GM12878 (cell line): ENCODE measurements around the gene TMTC1. TPM values are rescaled to one million over a fixed set of nuclear protein-coding genes. Genes with fewer than 3 reads are reported as not detected.

Source experiments
- ATAC-seq: fragments of 200-7000 bp; cut with Tn5 transposase; 3 replicates; pipeline ENCODE4 v1.9.1; 2020; ENCODE audit warnings: mild to moderate bottlenecking, moderate library complexity
- BruUV-seq: library from RNA; stranded (reverse); fragments of 400-500 nt; replicated peaks from 2 replicates; lab custom pipeline; 2021; lab: Mats Ljungman, UMichigan
- CTCF ChIA-PET: fragments of 300-600 bp; sonication (Branson Sonifier 250); formaldehyde crosslinking; extraction: SDS; loops from one replicate; lab custom pipeline; 2021; ENCODE audit warnings: inconsistent platforms; lab: Yijun Ruan, JAX
- POLR2A ChIA-PET: fragments of 350-600 bp; formaldehyde crosslinking; extraction: SDS; loops from one replicate; lab custom pipeline; 2021; ENCODE audit warnings: inconsistent platforms; lab: Charles Lee
- RAD21 ChIA-PET: fragments of 300-600 bp; sonication (Branson Sonifier 250); formaldehyde crosslinking; loops from one replicate; lab custom pipeline; 2023; ENCODE audit warnings: antibody characterized with exemption; ENCODE audit not compliant: unreplicated experiment; lab: Charles Lee
- SMC1A ChIA-PET: fragments of 300-600 bp; sonication (Branson Sonifier 250); formaldehyde crosslinking; loops from one replicate; lab custom pipeline; 2023; ENCODE audit not compliant: unreplicated experiment, uncharacterized antibody; lab: Charles Lee
- DNase-seq: peaks from one replicate; pipeline ENCODE4 v3.0.0-alpha.2; 2011; ENCODE audit warnings: low read depth, low spot score
- FAIRE-seq: peaks from 3 replicates; lab custom pipeline; 2011; peaks lifted over from hg19 to GRCh38; lab: Jason Lieb, UNC
- H2AFZ ChIP-seq: 2 replicates; pipeline ENCODE4 v1.6.0; 2011; ENCODE audit warnings: low read depth, low read length, control low read depth; ENCODE audit not compliant: control insufficient read depth
- H3K27ac ChIP-seq: 2 replicates; pipeline ENCODE4 v1.5.1; 2011; ENCODE audit warnings: control low read depth; ENCODE audit not compliant: control insufficient read depth, insufficient read depth
- H3K27me3 ChIP-seq, 2 experiments: replicated peaks in 1 of 2; 2 replicates each; pipeline versions ENCODE4 v1.6.0 to v1.6.1; 2011; ENCODE audit warnings: low read length in 1 of 2; ENCODE audit not compliant: control insufficient read depth in 2 of 2, insufficient read depth in 2 of 2
- H3K36me3 ChIP-seq, 2 experiments: 2 replicates each; pipeline ENCODE4 v1.5.1; 2011; ENCODE audit warnings: low read length in 1 of 2; ENCODE audit not compliant: control insufficient read depth in 2 of 2, insufficient read depth in 2 of 2
- H3K4me1 ChIP-seq: 2 replicates; pipeline ENCODE4 v1.6.1; 2011; ENCODE audit warnings: mild to moderate bottlenecking, low read length, moderate library complexity, mixed read lengths; ENCODE audit not compliant: control insufficient read depth, insufficient read depth
- H3K4me2 ChIP-seq: 2 replicates; pipeline ENCODE4 v1.6.0; 2011; ENCODE audit warnings: control low read depth; ENCODE audit not compliant: control insufficient read depth, insufficient read depth
- H3K4me3 ChIP-seq: fragments of 200-600 bp; sonication (generic); 2 replicates; pipeline ENCODE4 v1.5.1; 2016
- H3K79me2 ChIP-seq: 2 replicates; pipeline ENCODE4 v1.6.0; 2011; ENCODE audit warnings: low read length; ENCODE audit not compliant: control insufficient read depth, insufficient read depth
- H3K9ac ChIP-seq: 2 replicates; pipeline ENCODE4 v1.8.0; 2011; ENCODE audit warnings: low read length, control low read depth, mixed read lengths; ENCODE audit not compliant: control insufficient read depth, insufficient read depth
- H3K9me3 ChIP-seq: replicated peaks from 3 replicates; pipeline ENCODE4 v1.5.1; 2011; ENCODE audit warnings: mild to moderate bottlenecking, low read length; ENCODE audit not compliant: control insufficient read depth, insufficient read depth
- H4K20me1 ChIP-seq: 2 replicates; pipeline ENCODE4 v1.6.0; 2011; ENCODE audit not compliant: control insufficient read depth, insufficient read depth
- BRCA1 ChIP-seq: IDR thresholded peaks from 2 replicates; pipeline ENCODE4 v1.6.1; 2011; ENCODE audit warnings: low read depth, low read length, improper control_type of control experiment
- HSF1 ChIP-seq: fragments of 150-350 bp; IDR thresholded peaks from 2 replicates; pipeline ENCODE4 v1.6.1; 2014; ENCODE audit warnings: mild to moderate bottlenecking, low read depth, low read length
- IKZF2 ChIP-seq, 2 experiments: fragments of 450-650 bp; IDR thresholded peaks; 2 replicates each; pipeline ENCODE4 v1.6.1; 2017; ENCODE audit warnings: mild to moderate bottlenecking in 2 of 2, moderate library complexity in 2 of 2
- SIX5 ChIP-seq: IDR thresholded peaks from 2 replicates; pipeline ENCODE4 v1.6.1; 2011; ENCODE audit warnings: mild to moderate bottlenecking, low read depth, low read length, moderate library complexity; ENCODE audit not compliant: severe bottlenecking
- SREBF1 ChIP-seq: IDR thresholded peaks from 2 replicates; pipeline ENCODE4 v1.6.1; 2012; ENCODE audit warnings: mild to moderate bottlenecking, low read length
- SREBF2 ChIP-seq: IDR thresholded peaks from 2 replicates; pipeline ENCODE4 v1.6.1; 2012; ENCODE audit warnings: mild to moderate bottlenecking, low read length
- USF2 ChIP-seq: IDR thresholded peaks from 2 replicates; pipeline ENCODE4 v1.6.1; 2011; ENCODE audit warnings: low read depth, low read length, improper control_type of control experiment, borderline replicate concordance
- ZNF24 ChIP-seq: fragments of 450-650 bp; IDR thresholded peaks from 2 replicates; pipeline ENCODE4 v1.6.1; 2017; ENCODE audit warnings: antibody characterized with exemption, mild to moderate bottlenecking
- WGBS: methylation state at CpG from one replicate; pipeline ENCODE4 v1.1.6; 2016; ENCODE audit warnings: low lambda C conversion rate; ENCODE audit not compliant: insufficient replicate concordance, insufficient coverage; ENCODE audit errors: missing lambda C conversion rate; 5-methylcytosine and 5-hydroxymethylcytosine counted together
- in situ Hi-C: fragments of 300-500 bp; cut with MboI; formaldehyde crosslinking; loops from 9 replicates; pipeline ENCODE4 v1.14.3; 2018; ENCODE audit warnings: mixed read lengths
- intact Hi-C: fragments of 100-400 bp; cut with micrococcal nuclease; formaldehyde crosslinking; loops from one replicate; pipeline ENCODE4 v1.14.2; 2022; ENCODE audit not compliant: unreplicated experiment
- polyA plus RNA-seq, 11 experiments: library from polyadenylated mRNA; depleted of rRNA in 4 of 11; unstranded in 6 of 11; stranded (reverse) in 5 of 11; fragments of >200 nt; fragmentation: Nextera tagmentation in 4 of 11; fragmentation: Illumina TruSeq in 1 of 11; extraction: Ambion mirVana in 4 of 11; extraction: Trizol in 1 of 11; gene quantifications; 1 replicate in 1 of 11; 2 replicates in 10 of 11; pipeline versions ENCODE4 v1.2.1 to v1.2.3, GENCODE V29; 2011 to 2016; ENCODE audit warnings: inconsistent platforms in 2 of 11, missing spikeins in 2 of 11, low read depth in 1 of 11
- total RNA-seq, 4 experiments: library from RNA; depleted of rRNA in 3 of 4; stranded (reverse); fragments of >200 nt in 3 of 4; fragmentation: Illumina TruSeq in 1 of 4; extraction: Trizol in 1 of 4; gene quantifications; 2 replicates each; pipeline versions ENCODE4 v1.2.1 to v1.2.3, GENCODE V29; 2013 to 2021
- TF ChIP-seq, protein P1 (sequence below): IDR thresholded peaks from 2 replicates; pipeline ENCODE4 v1.6.1; 2011; ENCODE audit warnings: borderline replicate concordance, low read depth, mild to moderate bottlenecking, moderate library complexity, low read length; ENCODE audit not compliant: insufficient read depth, poor library complexity, severe bottlenecking
- TF ChIP-seq, protein P2 (sequence below): fragments of 450-650 bp; IDR thresholded peaks from 2 replicates; pipeline ENCODE4 v1.6.1; 2016; ENCODE audit warnings: mild to moderate bottlenecking
- TF ChIP-seq, protein P3 (sequence below): fragments of 450-650 bp; formaldehyde crosslinking; IDR thresholded peaks from 2 replicates; pipeline ENCODE4 v1.4.0; 2022; ENCODE audit warnings: mild to moderate bottlenecking, moderate library complexity
- TF ChIP-seq, protein P4 (sequence below): fragments of 450-650 bp; IDR thresholded peaks from 2 replicates; pipeline ENCODE4 v1.6.1; 2018; ENCODE audit warnings: borderline replicate concordance, mild to moderate bottlenecking; ENCODE audit not compliant: partially characterized antibody

TMTC1 gene
- total and polyA plus RNA-seq, 10 of the 15 experiments (the other 5 are each of a cell fraction or from before 2014, with no cell fraction given): 0.10 to 20.9 (median 0.57) TPM

GRCh38 chr12:29744365-29744764 is 39.4 kb downstream of the TMTC1 start:
- H3K9me3 ChIP-seq: no peaks in the 10 kb centered on the region
- in situ Hi-C loops (no loop called here), intact Hi-C loops (no loop called here)
- H3K79me2 ChIP-seq: no peaks in the 10 kb centered on the region
- H3K27ac ChIP-seq: no peak overlapping the region
- H3K4me3 ChIP-seq: no peak overlapping the region
- H4K20me1 ChIP-seq: no peaks in the 10 kb centered on the region
- no peaks in the 10 kb centered on the region for H3K4me1 ChIP-seq
- ChIA-PET SMC1A (interaction anchor here (0.7 to 4.3 kb wide), 12 partner anchors 11 to 169 kb away, joined by 3 to 26 read pairs (median 4); no protein-coding TSS in a partner anchor), POLR2A (interaction anchor here (0.8 to 2.9 kb wide), 6 partner anchors 10 to 191 kb away, joined by 3 to 7 read pairs (median 4); no protein-coding TSS in a partner anchor), CTCF (interaction anchor here (0.7 to 1.6 kb wide), 7 partner anchors 11 to 191 kb away, joined by 3 to 7 read pairs (median 3); no protein-coding TSS in a partner anchor), RAD21 (interaction anchor here (0.8 to 3.1 kb wide), 10 partner anchors 9 to 201 kb away, joined by 3 to 9 read pairs (median 3); no protein-coding TSS in a partner anchor)
- H3K27me3 ChIP-seq: no peaks in the 10 kb centered on the region
- FAIRE-seq: no peak
- no peak overlapping the region for H3K4me2 ChIP-seq
- DNase-seq: no peak
- no TSS peak for BruUV-seq
- no peak overlapping the region for H3K9ac ChIP-seq
- H2AFZ ChIP-seq: no peak overlapping the region
- peak; percentile 33; the same call in 1 of the 3 replicates for ATAC-seq
- WGBS: 17% methylated on average over 1 of the region's 1 CpG
- no peaks in the 10 kb centered on the region for H3K36me3 ChIP-seq
- TF ChIP-seq SREBF2 (no peak), HSF1 (no peak), BRCA1 (no peak), ZNF24 (no peak), SREBF1 (no peak), SIX5 (no peak), USF2 (no peak), IKZF2 (IDR thresholded peaks at IDR 0.05) (no peak)
- TF ChIP-seq, protein P1, sequence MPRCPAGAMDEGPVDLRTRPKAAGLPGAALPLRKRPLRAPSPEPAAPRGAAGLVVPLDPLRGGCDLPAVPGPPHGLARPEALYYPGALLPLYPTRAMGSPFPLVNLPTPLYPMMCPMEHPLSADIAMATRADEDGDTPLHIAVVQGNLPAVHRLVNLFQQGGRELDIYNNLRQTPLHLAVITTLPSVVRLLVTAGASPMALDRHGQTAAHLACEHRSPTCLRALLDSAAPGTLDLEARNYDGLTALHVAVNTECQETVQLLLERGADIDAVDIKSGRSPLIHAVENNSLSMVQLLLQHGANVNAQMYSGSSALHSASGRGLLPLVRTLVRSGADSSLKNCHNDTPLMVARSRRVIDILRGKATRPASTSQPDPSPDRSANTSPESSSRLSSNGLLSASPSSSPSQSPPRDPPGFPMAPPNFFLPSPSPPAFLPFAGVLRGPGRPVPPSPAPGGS: no peak
- TF ChIP-seq, protein P2, sequence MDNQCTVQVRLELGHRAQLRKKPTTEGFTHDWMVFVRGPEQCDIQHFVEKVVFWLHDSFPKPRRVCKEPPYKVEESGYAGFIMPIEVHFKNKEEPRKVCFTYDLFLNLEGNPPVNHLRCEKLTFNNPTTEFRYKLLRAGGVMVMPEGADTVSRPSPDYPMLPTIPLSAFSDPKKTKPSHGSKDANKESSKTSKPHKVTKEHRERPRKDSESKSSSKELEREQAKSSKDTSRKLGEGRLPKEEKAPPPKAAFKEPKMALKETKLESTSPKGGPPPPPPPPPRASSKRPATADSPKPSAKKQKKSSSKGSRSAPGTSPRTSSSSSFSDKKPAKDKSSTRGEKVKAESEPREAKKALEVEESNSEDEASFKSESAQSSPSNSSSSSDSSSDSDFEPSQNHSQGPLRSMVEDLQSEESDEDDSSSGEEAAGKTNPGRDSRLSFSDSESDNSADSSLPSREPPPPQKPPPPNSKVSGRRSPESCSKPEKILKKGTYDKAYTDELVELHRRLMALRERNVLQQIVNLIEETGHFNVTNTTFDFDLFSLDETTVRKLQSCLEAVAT: no peak
- TF ChIP-seq, protein P3, sequence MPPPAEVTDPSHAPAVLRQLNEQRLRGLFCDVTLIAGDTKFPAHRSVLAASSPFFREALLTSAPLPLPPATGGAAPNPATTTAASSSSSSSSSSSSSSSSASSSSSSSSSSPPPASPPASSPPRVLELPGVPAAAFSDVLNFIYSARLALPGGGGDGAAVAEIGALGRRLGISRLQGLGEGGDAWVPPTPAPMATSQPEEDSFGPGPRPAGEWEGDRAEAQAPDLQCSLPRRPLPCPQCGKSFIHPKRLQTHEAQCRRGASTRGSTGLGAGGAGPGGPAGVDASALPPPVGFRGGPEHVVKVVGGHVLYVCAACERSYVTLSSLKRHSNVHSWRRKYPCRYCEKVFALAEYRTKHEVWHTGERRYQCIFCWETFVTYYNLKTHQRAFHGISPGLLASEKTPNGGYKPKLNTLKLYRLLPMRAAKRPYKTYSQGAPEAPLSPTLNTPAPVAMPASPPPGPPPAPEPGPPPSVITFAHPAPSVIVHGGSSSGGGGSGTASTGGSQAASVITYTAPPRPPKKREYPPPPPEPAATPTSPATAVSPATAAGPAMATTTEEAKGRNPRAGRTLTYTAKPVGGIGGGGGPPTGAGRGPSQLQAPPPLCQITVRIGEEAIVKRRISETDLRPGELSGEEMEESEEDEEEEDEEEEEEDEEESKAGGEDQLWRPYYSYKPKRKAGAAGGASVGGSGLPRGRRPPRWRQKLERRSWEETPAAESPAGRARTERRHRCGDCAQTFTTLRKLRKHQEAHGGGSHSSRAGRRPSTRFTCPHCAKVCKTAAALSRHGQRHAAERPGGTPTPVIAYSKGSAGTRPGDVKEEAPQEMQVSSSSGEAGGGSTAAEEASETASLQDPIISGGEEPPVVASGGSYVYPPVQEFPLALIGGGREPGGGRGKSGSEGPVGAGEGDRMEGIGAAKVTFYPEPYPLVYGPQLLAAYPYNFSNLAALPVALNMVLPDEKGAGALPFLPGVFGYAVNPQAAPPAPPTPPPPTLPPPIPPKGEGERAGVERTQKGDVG: no peak
- TF ChIP-seq, protein P4, sequence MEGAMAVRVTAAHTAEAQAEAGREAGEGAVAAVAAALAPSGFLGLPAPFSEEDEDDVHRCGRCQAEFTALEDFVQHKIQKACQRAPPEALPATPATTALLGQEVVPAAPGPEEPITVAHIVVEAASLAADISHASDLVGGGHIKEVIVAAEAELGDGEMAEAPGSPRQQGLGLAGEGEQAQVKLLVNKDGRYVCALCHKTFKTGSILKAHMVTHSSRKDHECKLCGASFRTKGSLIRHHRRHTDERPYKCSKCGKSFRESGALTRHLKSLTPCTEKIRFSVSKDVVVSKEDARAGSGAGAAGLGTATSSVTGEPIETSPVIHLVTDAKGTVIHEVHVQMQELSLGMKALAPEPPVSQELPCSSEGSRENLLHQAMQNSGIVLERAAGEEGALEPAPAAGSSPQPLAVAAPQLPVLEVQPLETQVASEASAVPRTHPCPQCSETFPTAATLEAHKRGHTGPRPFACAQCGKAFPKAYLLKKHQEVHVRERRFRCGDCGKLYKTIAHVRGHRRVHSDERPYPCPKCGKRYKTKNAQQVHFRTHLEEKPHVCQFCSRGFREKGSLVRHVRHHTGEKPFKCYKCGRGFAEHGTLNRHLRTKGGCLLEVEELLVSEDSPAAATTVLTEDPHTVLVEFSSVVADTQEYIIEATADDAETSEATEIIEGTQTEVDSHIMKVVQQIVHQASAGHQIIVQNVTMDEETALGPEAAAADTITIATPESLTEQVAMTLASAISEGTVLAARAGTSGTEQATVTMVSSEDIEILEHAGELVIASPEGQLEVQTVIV: no peak
